ENCODE measurements around the gene GSTA1.

GRCh38 chr6:52849137-52849536 lies 45.5 kb upstream of the GSTA1 start:
- TF ChIP-seq CTCF (IDR thresholded peaks at IDR 0.05 in 4 of 5, conservative IDR thresholded peaks at IDR 0.05 in 1 of 5) = no peak
- TF ChIP-seq POLR2A (IDR thresholded peaks at IDR 0.05) = no peak
